Adrenal gland (tissue), 12 donors: ENCODE data around the gene FBXO2. TPM values are rescaled to one million over a fixed set of nuclear protein-coding genes. Genes with fewer than 3 reads are reported as not detected.

Experiments used
- DNase-seq, 7 donors: peaks; one replicate each; pipeline ENCODE4 v3.0.0-alpha.2; 2019 to 2020
- H3K27ac ChIP-seq, 5 donors: fragments of 200-600 bp; sonication (generic) in 4 of 5; 1 replicate in 3 of 5; 2 replicates in 2 of 5; pipeline versions ENCODE4 v1.5.1 to v1.8.0; 2016 to 2020; ENCODE audit warnings: mild to moderate bottlenecking in 1 of 5
- H3K27me3 ChIP-seq: fragments of 200-600 bp; 2 replicates; pipeline ENCODE4 v1.8.0; 2021
- H3K36me3 ChIP-seq, 2 donors: fragments of 200-600 bp; replicated peaks in 1 of 2; 1 replicate in 1 of 2; 2 replicates in 1 of 2; pipeline versions ENCODE4 v1.5.1 to v1.8.0; 2018 to 2022
- H3K4me1 ChIP-seq, 2 donors: fragments of 200-600 bp; replicated peaks in 1 of 2; 1 replicate in 1 of 2; 2 replicates in 1 of 2; pipeline versions ENCODE4 v1.5.1 to v1.8.0; 2018 to 2021
- H3K4me3 ChIP-seq, 4 donors: fragments of 200-600 bp; sonication (generic) in 3 of 4; one replicate each; pipeline ENCODE4 v1.5.1; 2016 to 2018
- H3K9me3 ChIP-seq, 3 donors: fragments of 200-600 bp; sonication (generic) in 1 of 3; replicated peaks in 1 of 3; 1 replicate in 2 of 3; 2 replicates in 1 of 3; pipeline versions ENCODE4 v1.5.1 to v1.8.0; 2016 to 2021
- CTCF ChIP-seq, 6 experiments: fragments of 450-650 bp in 4 of 6; fragments of 200-600 bp in 2 of 6; sonication (generic) in 1 of 6; IDR thresholded peaks; 1 replicate in 5 of 6; 2 replicates in 1 of 6; pipeline versions ENCODE4 v1.5.1 to v1.8.0; 2016 to 2021; ENCODE audit warnings: antibody characterized with exemption in 6 of 6, mild to moderate bottlenecking in 2 of 6, moderate library complexity in 1 of 6
- POLR2A ChIP-seq, 2 donors: fragments of 450-650 bp; IDR thresholded peaks; one replicate each; pipeline ENCODE4 v1.6.1; 2017; ENCODE audit warnings: antibody characterized with exemption in 2 of 2, mild to moderate bottlenecking in 2 of 2, moderate library complexity in 1 of 2
- WGBS, 4 donors: extraction: QIAGEN DNeasy Blood & Tissue Kit in 2 of 4; methylation state at CpG; one replicate each; pipeline versions ENCODE4 v1.1.5 to v1.1.7; 2013 to 2017; 5-methylcytosine and 5-hydroxymethylcytosine counted together
- intact Hi-C, 2 donors: fragments of 100-400 bp; cut with DNase I; formaldehyde crosslinking; loops; one replicate each; pipeline versions ENCODE4 v1.14.1 to v1.15.0; 2022 to 2023
- polyA plus RNA-seq, 3 donors: library from polyadenylated mRNA; stranded (reverse); fragments of 200-250 nt in 2 of 3; fragments of 350-450 nt in 1 of 3; fragmentation: Illumina TruSeq in 1 of 3; extraction: RNeasy Lipid Tissue Mini Kit (QIAGEN cat#74804) in 1 of 3; gene quantifications; one replicate each; pipeline ENCODE4 v1.2.3, GENCODE V29; 2013 to 2014
- total RNA-seq, 9 donors: library from RNA; depleted of rRNA in 4 of 9; stranded (reverse); fragments of >200 nt in 4 of 9; fragments of 120-200 nt in 1 of 9; fragmentation: NEBNext Ultra II Directional in 1 of 9; extraction: Animal tissue kit (Norgen Biotek cat#: 25700) in 1 of 9; gene quantifications; one replicate each; pipeline versions ENCODE4 v1.1.0 to v1.2.4, GENCODE V29; 2013 to 2023
- donor health status: healthy with polysubstance abuse.
- donor health status: Bipolar disorder and iron deficiency.
- donor health status: DM: yes; HTN: yes; CAD: no.
- donor health status: DM: no; HTN: no; CAD: no.
- donor health status: DM: no; HTN: no; CAD: no.
- donor health status: DM: yes; HTN: yes; CAD: no.

FBXO2 gene
- total and polyA plus RNA-seq, 12 donors: 2.5 to 86.6 (median 30.2) TPM

DNA sequence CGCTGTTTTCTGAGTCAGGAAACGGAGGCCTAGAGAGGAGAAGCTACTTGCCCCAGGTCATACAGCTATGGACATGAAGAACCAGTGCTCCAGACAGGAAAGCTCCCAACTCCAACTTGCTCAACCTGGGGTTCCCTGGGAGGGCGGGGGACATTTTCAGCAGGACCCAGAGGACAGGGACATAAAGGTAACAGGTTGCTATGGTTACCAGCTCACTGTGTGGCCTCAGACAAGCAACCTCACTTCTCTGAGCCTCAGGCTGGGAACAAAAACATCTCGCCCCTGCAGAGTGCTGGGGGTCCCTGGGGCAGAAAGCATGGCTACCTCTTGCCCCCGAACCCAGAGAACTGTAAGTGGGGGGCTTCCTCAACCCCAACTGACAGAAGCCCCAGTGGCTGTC lies 16.1 kb downstream of the FBXO2 start:
- Histone ChIP-seq H3K4me3 (no peak overlapping the region), H3K36me3 (no peaks in the 10 kb centered on the region), H3K4me1 (no peaks in the 10 kb centered on the region), H3K27ac (no peak overlapping the region), H3K9me3 (no peaks in the 10 kb centered on the region), H3K27me3 (peaks cover 4% of the 10 kb centered on the region)
- TF ChIP-seq CTCF (IDR thresholded peaks at IDR 0.05): no peak
- WGBS, 4 donors: 34 to 50% (median 44%) methylated on average over 4 to 5 of the region's 5 CpGs
- intact Hi-C loops: no loop called here
- no peak for DNase-seq

GRCh38 chr1:11634365-11635192 lies 19.6 kb downstream of the FBXO2 start:
- 62 to 69% (median 68%) methylated on average over 11 of the region's 11 CpGs for WGBS, 4 donors
- no peak for DNase-seq
- H3K27ac ChIP-seq: no peak overlapping the region
- H3K4me1 ChIP-seq: no peaks in the 10 kb centered on the region
- no peaks in the 10 kb centered on the region for H3K9me3 ChIP-seq
- H3K27me3 ChIP-seq: peaks cover 7% of the 10 kb centered on the region
- H3K36me3 ChIP-seq: no peaks in the 10 kb centered on the region
- no peak overlapping the region for H3K4me3 ChIP-seq
- intact Hi-C loops: no loop called here
- TF ChIP-seq CTCF (IDR thresholded peaks at IDR 0.05) (no peak), POLR2A (IDR thresholded peaks at IDR 0.05) (no peak)

- no peak for DNase-seq
- intact Hi-C loops: no loop called here
- no peak for TF ChIP-seq POLR2A (IDR thresholded peaks at IDR 0.05)
- TF ChIP-seq CTCF (IDR thresholded peaks at IDR 0.05): no peak
Measured at GRCh38 chr1:11629184-11630016, 24.8 kb downstream of the FBXO2 start.

DNA sequence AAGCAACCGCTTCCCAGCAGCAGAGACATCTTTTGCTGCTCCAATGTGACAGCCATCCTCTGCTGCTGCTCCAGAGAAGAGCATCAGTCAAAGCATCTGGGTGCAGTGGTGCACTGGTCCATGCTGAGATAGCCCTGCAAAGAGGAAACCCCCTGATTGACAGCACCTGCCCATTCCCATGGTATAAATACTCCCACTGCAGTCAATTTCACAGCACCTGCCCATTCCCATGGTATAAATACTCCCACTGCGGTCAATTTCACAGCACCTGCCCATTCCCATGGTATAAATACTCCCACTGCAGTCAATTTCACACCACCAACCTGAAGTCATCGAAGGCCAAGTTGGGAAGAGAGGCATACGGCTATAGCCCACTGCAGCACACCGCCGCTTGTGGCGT lies 25.5 kb downstream of the FBXO2 start:
- 91 to 96% (median 94%) methylated on average over 7 of the region's 7 CpGs for WGBS, 4 donors
- Histone ChIP-seq H3K27ac (no peak overlapping the region), H3K4me1 (no peaks in the 10 kb centered on the region), H3K9me3 (no peaks in the 10 kb centered on the region), H3K27me3 (peaks cover 5% of the 10 kb centered on the region), H3K4me3 (no peak overlapping the region), H3K36me3 (no peaks in the 10 kb centered on the region)
- no peak for TF ChIP-seq CTCF (IDR thresholded peaks at IDR 0.05)
- TF ChIP-seq POLR2A (IDR thresholded peaks at IDR 0.05): no peak
- DNase-seq: no peak
- intact Hi-C loops: no loop called here

More at GRCh38 chr1:11629184-11630016, 24.8 kb downstream of the FBXO2 start:
- no peaks in the 10 kb centered on the region for H3K36me3 ChIP-seq
- no peak overlapping the region for H3K27ac ChIP-seq
- H3K9me3 ChIP-seq: no peaks in the 10 kb centered on the region
- H3K4me1 ChIP-seq: no peaks in the 10 kb centered on the region
- WGBS, 4 donors: 28 to 37% (median 35%) methylated on average over 8 to 15 of the region's 15 CpGs
- H3K4me3 ChIP-seq: no peak overlapping the region
- peaks cover 7% of the 10 kb centered on the region for H3K27me3 ChIP-seq
